BJ (cell line): ENCODE results near the gene EHBP1. TPM values are rescaled to one million over a fixed set of nuclear protein-coding genes. Genes with fewer than 3 reads are reported as not detected.

Source experiments
- CTCF ChIA-PET: fragments of 350-600 bp; formaldehyde crosslinking; extraction: SDS; loops from one replicate; lab custom pipeline; 2021; ENCODE audit warnings: antibody characterized with exemption, inconsistent platforms; lab: Yijun Ruan, JAX
- POLR2A ChIA-PET: fragments of 300-600 bp; sonication (Branson Sonifier 250); formaldehyde crosslinking; extraction: SDS; loops from one replicate; lab custom pipeline; 2021; ENCODE audit warnings: antibody characterized with exemption; lab: Charles Lee
- DNase-seq: peaks from one replicate; pipeline ENCODE4 v3.0.0-alpha.2; 2011; ENCODE audit warnings: low read depth
- H3K27me3 ChIP-seq: 2 replicates; pipeline ENCODE4 v1.6.0; 2011; ENCODE audit warnings: low read length; ENCODE audit not compliant: control insufficient read depth, insufficient read depth
- H3K36me3 ChIP-seq: 2 replicates; pipeline ENCODE4 v1.5.1; 2011; ENCODE audit warnings: low read length; ENCODE audit not compliant: control insufficient read depth, insufficient read depth
- H3K4me3 ChIP-seq: 2 replicates; pipeline ENCODE4 v1.5.1; 2011; ENCODE audit warnings: low read depth, mild to moderate bottlenecking, control low read depth, low read length
- CTCF ChIP-seq: IDR thresholded peaks from 2 replicates; pipeline ENCODE4 v1.5.1; 2011; ENCODE audit warnings: low read depth, mild to moderate bottlenecking, control low read depth, inconsistent platforms, low read length, moderate library complexity; ENCODE audit not compliant: insufficient read depth
- polyA plus RNA-seq: library from polyadenylated mRNA; depleted of rRNA; stranded (reverse); fragments of >200 nt; gene quantifications from 2 replicates; pipeline ENCODE4 v1.2.3, GENCODE V29; 2011

EHBP1 gene
- polyA plus RNA-seq, 1 experiment, result 43.8 TPM

- Histone ChIP-seq H3K36me3 (no peaks in the 10 kb centered on the region; the same call in 1 of the 2 replicates), H3K27me3 (no peaks in the 10 kb centered on the region), H3K4me3 (no peak overlapping the region)
- TF ChIP-seq CTCF, result no peak
- ChIA-PET POLR2A (no interaction called here), CTCF (no interaction called here)
- no peak for DNase-seq
Measured at GRCh38 chr2:62944362-62944761, 238.8 kb downstream of the EHBP1 start.

GRCh38 chr2:62947403-62947802, 241.9 kb downstream of the EHBP1 start:
- TF ChIP-seq CTCF, result no peak
- ChIA-PET CTCF (no interaction called here), POLR2A (interaction anchor here (0.5 kb wide), 1 partner anchor 466 kb away, joined by 3 read pairs; no protein-coding TSS in a partner anchor)
- Histone ChIP-seq H3K36me3 (peaks cover 1% of the 10 kb centered on the region), H3K4me3 (no peak overlapping the region), H3K27me3 (no peaks in the 10 kb centered on the region)
- no peak for DNase-seq

- H3K36me3 ChIP-seq, result peaks cover 5% of the 10 kb centered on the region; the same call in 1 of the 2 replicates
- CTCF ChIA-PET, result no interaction called here
- H3K4me3 ChIP-seq, result no peak overlapping the region
- no peak for TF ChIP-seq CTCF
- no peak for DNase-seq
- POLR2A ChIA-PET, result no interaction called here
- H3K27me3 ChIP-seq, result no peaks in the 10 kb centered on the region
Measured at GRCh38 chr2:62956651-62957050, 251.1 kb downstream of the EHBP1 start.

- TF ChIP-seq CTCF, result no peak
- DNase-seq, result no peak
- H3K4me3 ChIP-seq, result no peak overlapping the region
- CTCF ChIA-PET, result no interaction called here
- POLR2A ChIA-PET, result no interaction called here
- peaks cover 5% of the 10 kb centered on the region; the same call in 1 of the 2 replicates for H3K36me3 ChIP-seq
- no peaks in the 10 kb centered on the region for H3K27me3 ChIP-seq
Measured at GRCh38 chr2:62958206-62958605, 252.7 kb downstream of the EHBP1 start.

GRCh38 chr2:62964050-62964449, 258.5 kb downstream of the EHBP1 start:
- POLR2A ChIA-PET, result no interaction called here
- no peak for DNase-seq
- Histone ChIP-seq H3K27me3 (no peaks in the 10 kb centered on the region), H3K36me3 (peaks cover 3% of the 10 kb centered on the region), H3K4me3 (no peak overlapping the region)
- CTCF ChIA-PET, result no interaction called here
- TF ChIP-seq CTCF, result no peak
